ENCODE results near the gene TMEM139. TPM values are rescaled to one million over a fixed set of nuclear protein-coding genes. Genes with fewer than 3 reads are reported as not detected.

Gene TMEM139
- total RNA-seq, 2 donors from 2014 or later = 13.2 to 23.9 TPM

DNA sequence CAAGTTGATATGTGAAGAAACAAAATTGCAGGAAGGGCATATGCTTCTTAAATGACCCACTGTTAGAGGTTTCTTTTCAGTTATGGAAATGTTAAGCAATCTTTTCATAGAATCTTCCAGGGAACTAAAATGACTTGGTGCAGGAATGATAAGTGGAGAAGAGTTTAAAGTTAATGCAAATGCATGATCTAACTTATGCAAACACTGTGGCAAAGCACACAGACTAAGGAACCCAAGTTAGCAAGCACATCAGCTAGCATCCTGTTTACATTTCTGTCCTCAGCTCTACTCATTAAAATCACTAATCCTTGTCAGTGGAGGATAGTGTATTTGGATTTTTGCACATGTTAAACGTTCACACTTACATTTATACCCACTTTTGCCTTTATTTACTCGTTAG is 40.5 kb downstream of the TMEM139 start:
- H3K4me1 ChIP-seq = no peaks in the 10 kb centered on the region
- WGBS, 2 donors = 65 to 69% methylated on average over 2 of the region's 2 CpGs
- ATAC-seq (no peak), DNase-seq (no peak)
- TF ChIP-seq POLR2A (IDR thresholded peaks at IDR 0.05) = no peak
- TF ChIP-seq, protein P1, sequence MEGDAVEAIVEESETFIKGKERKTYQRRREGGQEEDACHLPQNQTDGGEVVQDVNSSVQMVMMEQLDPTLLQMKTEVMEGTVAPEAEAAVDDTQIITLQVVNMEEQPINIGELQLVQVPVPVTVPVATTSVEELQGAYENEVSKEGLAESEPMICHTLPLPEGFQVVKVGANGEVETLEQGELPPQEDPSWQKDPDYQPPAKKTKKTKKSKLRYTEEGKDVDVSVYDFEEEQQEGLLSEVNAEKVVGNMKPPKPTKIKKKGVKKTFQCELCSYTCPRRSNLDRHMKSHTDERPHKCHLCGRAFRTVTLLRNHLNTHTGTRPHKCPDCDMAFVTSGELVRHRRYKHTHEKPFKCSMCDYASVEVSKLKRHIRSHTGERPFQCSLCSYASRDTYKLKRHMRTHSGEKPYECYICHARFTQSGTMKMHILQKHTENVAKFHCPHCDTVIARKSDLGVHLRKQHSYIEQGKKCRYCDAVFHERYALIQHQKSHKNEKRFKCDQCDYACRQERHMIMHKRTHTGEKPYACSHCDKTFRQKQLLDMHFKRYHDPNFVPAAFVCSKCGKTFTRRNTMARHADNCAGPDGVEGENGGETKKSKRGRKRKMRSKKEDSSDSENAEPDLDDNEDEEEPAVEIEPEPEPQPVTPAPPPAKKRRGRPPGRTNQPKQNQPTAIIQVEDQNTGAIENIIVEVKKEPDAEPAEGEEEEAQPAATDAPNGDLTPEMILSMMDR (IDR thresholded peaks at IDR 0.05) = no peak
- no peak overlapping the region for H3K4me3 ChIP-seq
- no peaks in the 10 kb centered on the region for H3K9me3 ChIP-seq
- no peak overlapping the region for H3K27ac ChIP-seq
- intact Hi-C loops (cut with DNase I) = no loop called here
- no peaks in the 10 kb centered on the region for H3K27me3 ChIP-seq
- H3K36me3 ChIP-seq (replicated peaks in 1 of 2; ENCODE audit: insufficient read depth in 1 of 2, low read depth in 2 of 2) = no peaks in the 10 kb centered on the region

GRCh38 chr7:143327903-143328302 is 43.1 kb downstream of the TMEM139 start:
- Histone ChIP-seq H3K4me3 (no peak overlapping the region), H3K36me3 (replicated peaks in 1 of 2; ENCODE audit: insufficient read depth in 1 of 2, low read depth in 2 of 2) (no peaks in the 10 kb centered on the region), H3K27me3 (no peaks in the 10 kb centered on the region), H3K4me1 (no peaks in the 10 kb centered on the region), H3K27ac (no peak overlapping the region), H3K9me3 (no peaks in the 10 kb centered on the region)
- TF ChIP-seq, protein P1 (IDR thresholded peaks at IDR 0.05) = no peak
- TF ChIP-seq POLR2A (IDR thresholded peaks at IDR 0.05) = no peak
- intact Hi-C loops (cut with DNase I) = no loop called here
- ATAC-seq (no peak), DNase-seq (no peak)
- 82 to 83% methylated on average over 5 of the region's 5 CpGs for WGBS, 2 donors

DNA sequence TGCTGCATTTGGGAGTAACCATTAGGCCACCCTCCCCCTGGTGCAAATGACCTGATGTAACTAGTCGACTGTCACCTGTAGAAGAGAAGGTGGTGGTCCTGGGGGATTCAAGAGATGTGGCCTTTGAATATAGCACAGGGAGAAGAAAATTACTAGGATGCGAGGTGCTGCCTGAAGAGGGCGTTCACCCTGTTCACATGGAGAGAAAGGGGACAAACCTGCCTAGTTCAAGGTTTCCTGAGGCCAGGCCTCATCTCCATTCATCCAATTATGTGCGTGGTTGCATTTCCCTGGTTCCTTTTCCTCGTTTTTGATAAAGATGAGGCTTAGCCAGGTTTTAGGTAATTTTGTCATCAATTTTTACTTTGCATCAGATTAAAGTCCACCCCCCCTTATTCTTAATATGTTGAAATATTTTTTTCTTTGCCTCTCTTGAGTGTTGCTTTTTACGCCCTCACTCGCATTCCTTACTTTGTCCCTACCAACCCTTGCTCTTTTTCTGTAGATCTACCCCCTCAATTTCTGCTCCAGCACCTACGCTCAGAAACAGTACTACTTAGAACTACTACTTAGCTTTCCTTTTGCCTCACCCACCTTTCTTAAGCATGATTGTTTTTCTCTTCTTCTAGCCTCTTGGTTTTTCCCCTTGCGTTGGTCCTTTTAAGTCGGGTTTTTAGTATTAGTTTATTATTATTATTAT is 44.9 kb downstream of the TMEM139 start:
- intact Hi-C loops (cut with DNase I) = no loop called here
- no peaks in the 10 kb centered on the region for H3K36me3 ChIP-seq (replicated peaks in 1 of 2; ENCODE audit: insufficient read depth in 1 of 2, low read depth in 2 of 2)
- TF ChIP-seq, protein P1 (IDR thresholded peaks at IDR 0.05) = no peak
- no peak for TF ChIP-seq POLR2A (IDR thresholded peaks at IDR 0.05)
- ATAC-seq = no peak
- DNase-seq = no peak
- H3K4me3 ChIP-seq = no peak overlapping the region
- no peaks in the 10 kb centered on the region for H3K27me3 ChIP-seq
- H3K4me1 ChIP-seq = no peaks in the 10 kb centered on the region
- no peaks in the 10 kb centered on the region for H3K9me3 ChIP-seq
- 77 to 80% methylated on average over 10 of the region's 10 CpGs for WGBS, 2 donors
- H3K27ac ChIP-seq = no peak overlapping the region

GRCh38 chr7:143331179-143331801 is 46.5 kb downstream of the TMEM139 start:
- Histone ChIP-seq H3K4me3 (no peak overlapping the region), H3K27ac (no peak overlapping the region), H3K4me1 (no peaks in the 10 kb centered on the region), H3K36me3 (replicated peaks in 1 of 2; ENCODE audit: insufficient read depth in 1 of 2, low read depth in 2 of 2) (no peaks in the 10 kb centered on the region), H3K27me3 (no peaks in the 10 kb centered on the region), H3K9me3 (no peaks in the 10 kb centered on the region)
- TF ChIP-seq, protein P1 (IDR thresholded peaks at IDR 0.05) = no peak
- no peak for TF ChIP-seq POLR2A (IDR thresholded peaks at IDR 0.05)
- WGBS, 2 donors = 84 to 88% methylated on average over 8 of the region's 8 CpGs
- ATAC-seq = no peak
- intact Hi-C loops (cut with DNase I) = no loop called here
- DNase-seq = peak in 1 of 4 donors; percentile 45

- no peak for TF ChIP-seq POLR2A (IDR thresholded peaks at IDR 0.05)
- TF ChIP-seq, protein P1 (IDR thresholded peaks at IDR 0.05) = no peak
- WGBS, 2 donors = 21 to 26% methylated on average over 1 of the region's 1 CpG
These were observed 49.5 kb downstream of the TMEM139 start for GRCh38 chr7:143334244-143334643.

More at GRCh38 chr7:143334244-143334643, 49.5 kb downstream of the TMEM139 start:
- Histone ChIP-seq H3K27ac (no peak overlapping the region), H3K4me1 (no peaks in the 10 kb centered on the region), H3K27me3 (no peaks in the 10 kb centered on the region), H3K4me3 (no peak overlapping the region), H3K9me3 (no peaks in the 10 kb centered on the region), H3K36me3 (replicated peaks in 1 of 2; ENCODE audit: insufficient read depth in 1 of 2, low read depth in 2 of 2) (no peaks in the 10 kb centered on the region)
- no peak for DNase-seq
- ATAC-seq = no peak
- intact Hi-C loops (cut with DNase I) = no loop called here
